ENCODE measurements around the gene NDOR1. TPM values are rescaled to one million over a fixed set of nuclear protein-coding genes. Genes with fewer than 3 reads are reported as not detected.

NDOR1 gene
- total RNA-seq, 6 experiments from 2014 or later, result 13.1 to 17.3 (median 16.6) TPM

GRCh38 chr9:137226338-137227053 is 21.0 kb downstream of the NDOR1 start:
- Mint-ChIP-seq H3K27me3 (ENCODE audit: insufficient read depth) (no peaks in the 10 kb centered on the region; the same call in 1 of the 2 replicates), H3K4me3 (no peak overlapping the region)

GRCh38 chr9:137227054-137227852 is 21.8 kb downstream of the NDOR1 start, which contains the start of gene RNF224:
TSS of gene RNF224 (plus strand) at chr9:137227502. CDS start at chr9:137228336, 834 bp downstream.
- no peaks in the 10 kb centered on the region for H3K36me3 Mint-ChIP-seq (ENCODE audit: low read depth)
- H3K9me3 Mint-ChIP-seq, result no peaks in the 10 kb centered on the region
- peak; percentile 92 for TF ChIP-seq CTCF (IDR thresholded peaks at IDR 0.05)
- H3K4me1 Mint-ChIP-seq (ENCODE audit: low read depth), result peaks cover 7% of the 10 kb centered on the region
- H3K27ac Mint-ChIP-seq, result no peak within 1 kb of the TSS
- DNase-seq, result peak; percentile 65
- no peak within 1 kb of the TSS for H3K4me3 Mint-ChIP-seq
- H3K27me3 Mint-ChIP-seq (ENCODE audit: insufficient read depth), result no peaks in the 10 kb centered on the region; the same call in 1 of the 2 replicates

More at GRCh38 chr9:137226338-137227053, 21.0 kb downstream of the NDOR1 start:
- H3K27ac Mint-ChIP-seq, result no peak overlapping the region
- peak; percentile 36 for DNase-seq
- TF ChIP-seq CTCF (IDR thresholded peaks at IDR 0.05), result no peak
- peaks cover 7% of the 10 kb centered on the region for H3K4me1 Mint-ChIP-seq (ENCODE audit: low read depth)
- H3K36me3 Mint-ChIP-seq (ENCODE audit: low read depth), result no peaks in the 10 kb centered on the region
- H3K9me3 Mint-ChIP-seq, result no peaks in the 10 kb centered on the region

- Mint-ChIP-seq H3K4me3 (no peak overlapping the region), H3K36me3 (ENCODE audit: low read depth) (no peaks in the 10 kb centered on the region), H3K27me3 (ENCODE audit: insufficient read depth) (no peaks in the 10 kb centered on the region; the same call in 1 of the 2 replicates), H3K4me1 (ENCODE audit: low read depth) (peaks cover 7% of the 10 kb centered on the region), H3K9me3 (no peaks in the 10 kb centered on the region), H3K27ac (no peak overlapping the region)
- DNase-seq, result no peak
- TF ChIP-seq CTCF (IDR thresholded peaks at IDR 0.05), result no peak
Measured at GRCh38 chr9:137227853-137228505, 22.5 kb downstream of the NDOR1 start.

- Mint-ChIP-seq H3K4me1 (ENCODE audit: low read depth) (peaks cover 7% of the 10 kb centered on the region), H3K27ac (no peak overlapping the region), H3K4me3 (no peak overlapping the region), H3K27me3 (ENCODE audit: insufficient read depth) (no peaks in the 10 kb centered on the region), H3K9me3 (no peaks in the 10 kb centered on the region), H3K36me3 (ENCODE audit: low read depth) (no peaks in the 10 kb centered on the region)
- DNase-seq, result no peak
- TF ChIP-seq CTCF (IDR thresholded peaks at IDR 0.05), result no peak
Measured at GRCh38 chr9:137228506-137228967, 23.0 kb downstream of the NDOR1 start.
